Measurements from ENCODE around the gene PNMA3. TPM values are rescaled to one million over a fixed set of nuclear protein-coding genes. Genes with fewer than 3 reads are reported as not detected.

Gene PNMA3
- total and polyA plus RNA-seq, 2 donors from 2014 or later = 1.7 to 4.3 TPM

Other genes with a start within 250 kb of the PNMA3 start
- gene CETN2, start 225.7 kb upstream of the PNMA3 start, total RNA-seq = 66.4 TPM
- gene CETN2, start 225.7 kb upstream of the PNMA3 start, polyA plus RNA-seq (ENCODE audit: insufficient read depth, low read depth, low replicate concordance) = 121 TPM
- gene NSDHL, start 225.4 kb upstream of the PNMA3 start, total RNA-seq = 14.3 TPM
- gene NSDHL, start 225.4 kb upstream of the PNMA3 start, polyA plus RNA-seq (ENCODE audit: insufficient read depth, low read depth, low replicate concordance) = 30.9 TPM
- gene ZNF185, start 158.4 kb upstream of the PNMA3 start, total RNA-seq = 24.3 TPM
- 12.0 TPM for gene ZNF185, start 158.4 kb upstream of the PNMA3 start, polyA plus RNA-seq (ENCODE audit: insufficient read depth, low read depth, low replicate concordance)
- not detected for gene PNMA5, start 62.4 kb upstream of the PNMA3 start, total RNA-seq
- gene PNMA5, start 62.4 kb upstream of the PNMA3 start, polyA plus RNA-seq (ENCODE audit: insufficient read depth, low read depth, low replicate concordance) = not detected
- 4.2 TPM for gene PNMA6A, start 16.0 kb downstream of the PNMA3 start, total RNA-seq
- 15.8 TPM for gene PNMA6A, start 16.0 kb downstream of the PNMA3 start, polyA plus RNA-seq (ENCODE audit: insufficient read depth, low read depth, low replicate concordance)
- gene MAGEA1, start 122.8 kb downstream of the PNMA3 start, total RNA-seq = not detected
- gene MAGEA1, start 122.8 kb downstream of the PNMA3 start, polyA plus RNA-seq (ENCODE audit: insufficient read depth, low read depth, low replicate concordance) = not detected